Esophagus squamous epithelium (tissue), 5 donors: ENCODE data around the gene DCPS. TPM values are rescaled to one million over a fixed set of nuclear protein-coding genes. Genes with fewer than 3 reads are reported as not detected.
"Not testable (repeated sequence)": the region's sequence is repeated elsewhere in the genome, so short reads cannot be mapped to it uniquely, and the experiment has no call there.

Experiments
- DNase-seq: peaks from one replicate; lab custom pipeline; 2025; lab: John Stamatoyannopoulos, UW
- H3K27ac ChIP-seq, 4 donors: fragments of 200-600 bp; sonication (generic); one replicate each; pipeline ENCODE4 v1.5.1; 2016 to 2019; ENCODE audit warnings: mild to moderate bottlenecking in 1 of 4
- H3K27me3 ChIP-seq, 4 donors: fragments of 200-600 bp; sonication (generic); 1 replicate in 3 of 4; 2 replicates in 1 of 4; pipeline versions ENCODE4 v1.5.1 to v1.6.0; 2017 to 2021; ENCODE audit warnings: antibody characterized with exemption in 1 of 4
- H3K36me3 ChIP-seq, 3 donors: fragments of 200-600 bp; sonication (generic); one replicate each; pipeline ENCODE4 v1.5.1; 2016 to 2019
- H3K4me1 ChIP-seq, 3 donors: fragments of 200-600 bp; sonication (generic); one replicate each; pipeline ENCODE4 v1.5.1; 2017 to 2019
- H3K4me3 ChIP-seq, 4 donors: fragments of 200-600 bp; sonication (generic); 1 replicate in 3 of 4; 2 replicates in 1 of 4; pipeline ENCODE4 v1.5.1; 2016 to 2019; ENCODE audit warnings: mild to moderate bottlenecking in 2 of 4, moderate library complexity in 1 of 4
- H3K9me3 ChIP-seq, 3 donors: fragments of 200-600 bp; sonication (generic); one replicate each; pipeline ENCODE4 v1.5.1; 2016 to 2019
- POLR2A ChIP-seq, 4 donors: fragments of 450-650 bp; IDR thresholded peaks; one replicate each; pipeline ENCODE4 v1.6.1; 2017; ENCODE audit warnings: antibody characterized with exemption in 4 of 4, mild to moderate bottlenecking in 4 of 4, moderate library complexity in 3 of 4
- WGBS, 2 donors: methylation state at CpG; one replicate each; pipeline ENCODE4 v1.1.5; 2018; 5-methylcytosine and 5-hydroxymethylcytosine counted together
- intact Hi-C: fragments of 100-400 bp; cut with DNase I; formaldehyde crosslinking; loops from one replicate; pipeline ENCODE4 v1.15.0; 2022
- total RNA-seq, 4 donors: library from RNA; depleted of rRNA; stranded (reverse); fragments of >200 nt; gene quantifications; one replicate each; pipeline ENCODE4 v1.1.0, GENCODE V29; 2016
- TF ChIP-seq, protein P1 (sequence below), 6 experiments: fragments of 450-650 bp in 4 of 6; fragments of 200-600 bp in 2 of 6; sonication (generic) in 2 of 6; IDR thresholded peaks; one replicate each; pipeline ENCODE4 v1.5.1; 2016 to 2019; ENCODE audit warnings: antibody characterized with exemption in 6 of 6, mild to moderate bottlenecking in 4 of 6, moderate library complexity in 4 of 6
- donor health status: DM: yes; HTN: yes; CAD: no.

The DCPS gene
- total RNA-seq, 4 donors from 2014 or later, result 12.0 to 25.7 (median 14.9) TPM

- Histone ChIP-seq H3K9me3 (no peaks in the 10 kb centered on the region), H3K4me3 (no peak overlapping the region), H3K27ac (peak overlapping the region; percentile 56 to 69 (median 68)), H3K4me1 (peaks cover 27 to 62% (median 35%) of the 10 kb centered on the region in 3 donors), H3K36me3 (no peaks in the 10 kb centered on the region), H3K27me3 (no peaks in the 10 kb centered on the region)
- intact Hi-C loops, result no loop called here
- TF ChIP-seq, protein P1, sequence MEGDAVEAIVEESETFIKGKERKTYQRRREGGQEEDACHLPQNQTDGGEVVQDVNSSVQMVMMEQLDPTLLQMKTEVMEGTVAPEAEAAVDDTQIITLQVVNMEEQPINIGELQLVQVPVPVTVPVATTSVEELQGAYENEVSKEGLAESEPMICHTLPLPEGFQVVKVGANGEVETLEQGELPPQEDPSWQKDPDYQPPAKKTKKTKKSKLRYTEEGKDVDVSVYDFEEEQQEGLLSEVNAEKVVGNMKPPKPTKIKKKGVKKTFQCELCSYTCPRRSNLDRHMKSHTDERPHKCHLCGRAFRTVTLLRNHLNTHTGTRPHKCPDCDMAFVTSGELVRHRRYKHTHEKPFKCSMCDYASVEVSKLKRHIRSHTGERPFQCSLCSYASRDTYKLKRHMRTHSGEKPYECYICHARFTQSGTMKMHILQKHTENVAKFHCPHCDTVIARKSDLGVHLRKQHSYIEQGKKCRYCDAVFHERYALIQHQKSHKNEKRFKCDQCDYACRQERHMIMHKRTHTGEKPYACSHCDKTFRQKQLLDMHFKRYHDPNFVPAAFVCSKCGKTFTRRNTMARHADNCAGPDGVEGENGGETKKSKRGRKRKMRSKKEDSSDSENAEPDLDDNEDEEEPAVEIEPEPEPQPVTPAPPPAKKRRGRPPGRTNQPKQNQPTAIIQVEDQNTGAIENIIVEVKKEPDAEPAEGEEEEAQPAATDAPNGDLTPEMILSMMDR (IDR thresholded peaks at IDR 0.05), result no peak
- no peak for TF ChIP-seq POLR2A (IDR thresholded peaks at IDR 0.05)
- WGBS, 2 donors, result 75 to 90% methylated on average over 6 of the region's 8 CpGs
- no peak for DNase-seq
Observed at GRCh38 chr11:126385991-126386728, 82.3 kb downstream of the DCPS start.

GRCh38 chr11:126386729-126387071 is 82.8 kb downstream of the DCPS start:
- H3K4me1 ChIP-seq, result peaks cover 27 to 68% (median 35%) of the 10 kb centered on the region in 3 donors
- 0 to 20% methylated on average over 2 to 3 of the region's 5 CpGs for WGBS, 2 donors

GRCh38 chr11:126387857-126388256 is 84.0 kb downstream of the DCPS start:
- Histone ChIP-seq H3K4me1 (peaks cover 31 to 74% (median 41%) of the 10 kb centered on the region in 3 donors), H3K9me3 (no peaks in the 10 kb centered on the region), H3K27me3 (no peaks in the 10 kb centered on the region), H3K36me3 (no peaks in the 10 kb centered on the region), H3K27ac (peak overlapping the region in 1 of 4 donors; percentile 34), H3K4me3 (no peak overlapping the region)
- TF ChIP-seq, protein P1 (IDR thresholded peaks at IDR 0.05), result no peak
- no peak for TF ChIP-seq POLR2A (IDR thresholded peaks at IDR 0.05)
- DNase-seq, result no peak
- intact Hi-C loops, result no loop called here
- 35 to 46% methylated on average over 5 of the region's 5 CpGs for WGBS, 2 donors

More at GRCh38 chr11:126386729-126387071, 82.8 kb downstream of the DCPS start:
- H3K27me3 ChIP-seq, H3K9me3 ChIP-seq, H3K36me3 ChIP-seq, H3K4me3 ChIP-seq, intact Hi-C loops: not testable (repeated sequence)
- H3K27ac ChIP-seq, result peak overlapping the region; percentile 28 to 69 (median 64)
- DNase-seq, result peak; percentile 19

- Histone ChIP-seq H3K27ac (no peak overlapping the region), H3K4me1 (peaks cover 29 to 71% (median 52%) of the 10 kb centered on the region in 3 donors), H3K9me3 (no peaks in the 10 kb centered on the region), H3K27me3 (no peaks in the 10 kb centered on the region), H3K36me3 (no peaks in the 10 kb centered on the region), H3K4me3 (no peak overlapping the region)
- TF ChIP-seq, protein P1 (IDR thresholded peaks at IDR 0.05), result no peak
- no peak for TF ChIP-seq POLR2A (IDR thresholded peaks at IDR 0.05)
- intact Hi-C loops, result no loop called here
- 51 to 62% methylated on average over 5 of the region's 5 CpGs for WGBS, 2 donors
- no peak for DNase-seq
Observed at GRCh38 chr11:126390272-126390867, 86.5 kb downstream of the DCPS start.

DNA sequence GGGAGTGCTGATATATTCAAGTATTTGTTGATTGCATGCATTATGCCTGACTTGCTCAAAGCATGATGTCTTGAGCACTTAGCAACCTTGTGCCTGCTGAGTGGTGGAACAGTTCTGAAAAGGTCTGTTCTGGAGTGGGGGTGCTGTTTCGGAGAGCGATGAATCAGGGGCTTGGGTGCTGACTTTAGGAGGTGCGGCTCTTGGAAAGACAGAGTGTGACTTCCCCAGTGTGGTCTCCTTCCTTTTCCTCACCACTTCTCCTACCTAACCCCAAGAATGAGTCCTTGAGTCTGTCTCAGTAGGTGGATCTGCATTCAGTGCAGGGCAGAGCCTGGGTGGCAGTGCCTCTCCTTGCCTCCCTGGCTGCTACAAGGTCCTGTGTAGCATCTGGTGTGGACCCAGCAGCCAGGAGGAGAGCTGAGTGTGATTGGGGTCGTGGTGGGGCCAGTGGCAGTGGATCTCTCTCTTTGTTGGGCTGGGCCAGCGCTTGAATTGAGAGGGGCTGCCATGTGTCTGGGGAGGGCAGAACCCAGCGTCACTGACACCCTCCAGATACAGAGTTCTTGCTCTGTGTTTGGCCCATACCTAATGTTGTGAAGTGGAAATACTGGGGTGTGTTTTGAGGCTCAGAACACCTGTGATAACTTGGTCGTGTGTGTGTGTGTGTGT is 87.6 kb downstream of the DCPS start:
- no peak overlapping the region for H3K4me3 ChIP-seq
- peaks cover 22 to 65% (median 44%) of the 10 kb centered on the region in 3 donors for H3K4me1 ChIP-seq
- H3K9me3 ChIP-seq, result no peaks in the 10 kb centered on the region
- TF ChIP-seq, protein P1 (IDR thresholded peaks at IDR 0.05), result no peak
- TF ChIP-seq POLR2A (IDR thresholded peaks at IDR 0.05), result no peak
- H3K36me3 ChIP-seq, result no peaks in the 10 kb centered on the region
- peak overlapping the region in 2 of 4 donors; percentile 25 to 51 for H3K27ac ChIP-seq
- 64 to 90% methylated on average over 3 to 5 of the region's 7 CpGs for WGBS, 2 donors
- intact Hi-C loops, result no loop called here
- no peaks in the 10 kb centered on the region for H3K27me3 ChIP-seq
- no peak for DNase-seq
